Measurements from ENCODE around the gene KLF9. TPM values are rescaled to one million over a fixed set of nuclear protein-coding genes. Genes with fewer than 3 reads are reported as not detected.

KLF9 gene
- total RNA-seq, 2 experiments from 2014 or later: 1.9 to 2.3 TPM

DNA sequence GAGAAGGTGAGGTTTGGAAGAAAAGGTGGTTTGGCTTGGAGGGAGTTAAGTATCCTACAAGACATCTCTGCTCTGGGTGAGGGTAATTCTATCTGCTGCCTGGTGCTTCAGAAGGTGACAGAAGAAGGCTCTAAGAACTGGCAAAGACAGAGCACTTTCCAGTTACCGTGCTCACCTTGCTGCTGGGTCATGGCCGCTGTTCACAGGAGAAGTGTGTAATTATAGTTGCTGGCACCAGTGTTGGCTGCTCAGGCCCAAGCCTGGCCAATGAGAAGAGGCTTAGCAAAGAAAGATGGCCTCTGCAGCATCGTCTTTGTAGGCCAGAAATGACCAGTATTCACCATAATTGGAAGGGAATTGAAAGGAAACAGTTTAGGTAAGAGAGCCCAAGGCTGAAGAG lies 37.9 kb upstream of the KLF9 start:
- intact Hi-C loops (cut with micrococcal nuclease; ENCODE audit: unreplicated experiment): no loop called here
- Histone ChIP-seq H3K9me2 (ENCODE audit: insufficient read depth, low read length) (no peaks in the 10 kb centered on the region), H3K36me3 (ENCODE audit: insufficient read depth, low read length) (no peaks in the 10 kb centered on the region), H3K4me3 (ENCODE audit: low read depth, low read length, poor library complexity, severe bottlenecking) (no peak overlapping the region), H3K79me2 (ENCODE audit: insufficient read depth, low read depth, low read length) (no peaks in the 10 kb centered on the region), H2AFZ (ENCODE audit: low read length) (no peak overlapping the region), H4K20me1 (ENCODE audit: insufficient read depth, low read length) (no peaks in the 10 kb centered on the region), H3K4me2 (ENCODE audit: low read length) (no peak overlapping the region), H3K27ac (ENCODE audit: low read depth, low read length, poor library complexity, severe bottlenecking) (no peak overlapping the region), H3K4me1 (ENCODE audit: insufficient read depth, low read length, poor library complexity, severe bottlenecking) (no peaks in the 10 kb centered on the region), H3K9me3 (ENCODE audit: low read length) (no peaks in the 10 kb centered on the region)
- DNase-seq (ENCODE audit: low spot score): no peak
- ChIA-PET POLR2A (no interaction called here), CTCF (ENCODE audit: unreplicated experiment) (no interaction called here)
- TF ChIP-seq EZH2phosphoT487 (IDR thresholded peaks at IDR 0.05; ENCODE audit: borderline replicate concordance, low read depth, low read length): no peak
- TF ChIP-seq, protein P1, sequence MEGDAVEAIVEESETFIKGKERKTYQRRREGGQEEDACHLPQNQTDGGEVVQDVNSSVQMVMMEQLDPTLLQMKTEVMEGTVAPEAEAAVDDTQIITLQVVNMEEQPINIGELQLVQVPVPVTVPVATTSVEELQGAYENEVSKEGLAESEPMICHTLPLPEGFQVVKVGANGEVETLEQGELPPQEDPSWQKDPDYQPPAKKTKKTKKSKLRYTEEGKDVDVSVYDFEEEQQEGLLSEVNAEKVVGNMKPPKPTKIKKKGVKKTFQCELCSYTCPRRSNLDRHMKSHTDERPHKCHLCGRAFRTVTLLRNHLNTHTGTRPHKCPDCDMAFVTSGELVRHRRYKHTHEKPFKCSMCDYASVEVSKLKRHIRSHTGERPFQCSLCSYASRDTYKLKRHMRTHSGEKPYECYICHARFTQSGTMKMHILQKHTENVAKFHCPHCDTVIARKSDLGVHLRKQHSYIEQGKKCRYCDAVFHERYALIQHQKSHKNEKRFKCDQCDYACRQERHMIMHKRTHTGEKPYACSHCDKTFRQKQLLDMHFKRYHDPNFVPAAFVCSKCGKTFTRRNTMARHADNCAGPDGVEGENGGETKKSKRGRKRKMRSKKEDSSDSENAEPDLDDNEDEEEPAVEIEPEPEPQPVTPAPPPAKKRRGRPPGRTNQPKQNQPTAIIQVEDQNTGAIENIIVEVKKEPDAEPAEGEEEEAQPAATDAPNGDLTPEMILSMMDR (conservative IDR thresholded peaks at IDR 0.05; ENCODE audit: low read length): no peak
- BruUV-seq (replicated peaks): no TSS peak

DNA sequence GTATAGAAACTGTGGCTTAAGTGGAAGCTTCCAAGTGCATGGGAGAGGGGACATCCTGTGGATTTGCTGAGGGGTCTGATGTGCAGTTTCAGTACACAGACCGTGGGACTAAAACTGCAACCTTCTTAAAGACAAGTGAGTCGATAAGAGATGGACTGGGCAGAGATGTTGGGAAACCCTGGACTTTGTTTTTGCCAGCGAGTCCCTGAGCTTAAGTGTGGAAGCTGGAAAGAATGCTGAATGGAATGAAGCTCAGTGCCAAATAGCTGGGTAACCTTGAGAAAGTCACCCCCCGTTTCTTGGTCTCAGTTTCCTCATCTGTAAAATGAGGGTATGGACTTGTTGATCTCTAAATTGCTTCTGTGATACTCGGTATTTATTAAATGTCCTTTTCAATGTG lies 37.3 kb upstream of the KLF9 start:
- intact Hi-C loops (cut with micrococcal nuclease; ENCODE audit: unreplicated experiment): no loop called here
- no peak overlapping the region for H2AFZ ChIP-seq (ENCODE audit: low read length)
- POLR2A ChIA-PET: interaction anchor here (0.8 kb wide), 1 partner anchor 86 kb away, joined by 4 read pairs; no protein-coding TSS in a partner anchor

DNA sequence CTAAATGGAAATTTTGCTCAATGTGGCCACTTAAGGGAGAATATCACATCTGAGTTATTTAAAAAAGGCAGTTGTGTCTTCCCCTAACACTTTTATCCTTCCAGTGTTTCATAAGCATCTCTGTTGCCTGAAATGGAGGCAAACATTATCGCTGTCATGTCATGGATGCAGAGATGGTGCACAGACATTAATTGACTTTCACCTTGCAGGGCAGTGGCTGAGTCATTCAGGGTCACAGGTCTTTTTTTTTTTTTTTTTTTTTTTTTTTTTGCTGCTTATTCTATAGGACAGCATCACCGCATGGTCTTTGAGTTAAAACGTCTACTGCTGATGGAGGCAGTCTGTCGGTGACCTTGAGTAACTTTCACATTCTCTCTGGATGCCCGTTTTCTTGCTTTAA lies 36.3 kb upstream of the KLF9 start:
- Histone ChIP-seq H2AFZ (ENCODE audit: low read length) (no peak overlapping the region), H3K4me2 (ENCODE audit: low read length) (no peak overlapping the region), H3K9me2 (ENCODE audit: insufficient read depth, low read length) (no peaks in the 10 kb centered on the region), H3K79me2 (ENCODE audit: insufficient read depth, low read depth, low read length) (no peaks in the 10 kb centered on the region), H3K36me3 (ENCODE audit: insufficient read depth, low read length) (no peaks in the 10 kb centered on the region), H4K20me1 (ENCODE audit: insufficient read depth, low read length) (no peaks in the 10 kb centered on the region), H3K4me1 (ENCODE audit: insufficient read depth, low read length, poor library complexity, severe bottlenecking) (no peaks in the 10 kb centered on the region), H3K4me3 (ENCODE audit: low read depth, low read length, poor library complexity, severe bottlenecking) (no peak overlapping the region), H3K9me3 (ENCODE audit: low read length) (no peaks in the 10 kb centered on the region), H3K27ac (ENCODE audit: low read depth, low read length, poor library complexity, severe bottlenecking) (no peak overlapping the region)
- POLR2A ChIA-PET: interaction anchor here (0.7 kb wide), 1 partner anchor 506 kb away, joined by 3 read pairs; no protein-coding TSS in a partner anchor
- intact Hi-C loops (cut with micrococcal nuclease; ENCODE audit: unreplicated experiment): no loop called here
- no TSS peak for BruUV-seq (replicated peaks)
- TF ChIP-seq, protein P1 (conservative IDR thresholded peaks at IDR 0.05; ENCODE audit: low read length): no peak
- no peak for TF ChIP-seq EZH2phosphoT487 (IDR thresholded peaks at IDR 0.05; ENCODE audit: borderline replicate concordance, low read depth, low read length)
- no peak for DNase-seq (ENCODE audit: low spot score)
- CTCF ChIA-PET (ENCODE audit: unreplicated experiment): no interaction called here

More for the DNA sequence above, 37.3 kb upstream of the KLF9 start:
- H3K4me3 ChIP-seq (ENCODE audit: low read depth, low read length, poor library complexity, severe bottlenecking): no peak overlapping the region
- no peak overlapping the region for H3K4me2 ChIP-seq (ENCODE audit: low read length)
- no peaks in the 10 kb centered on the region for H3K79me2 ChIP-seq (ENCODE audit: insufficient read depth, low read depth, low read length)
- no TSS peak for BruUV-seq (replicated peaks)
- H4K20me1 ChIP-seq (ENCODE audit: insufficient read depth, low read length): no peaks in the 10 kb centered on the region
- no peaks in the 10 kb centered on the region for H3K9me3 ChIP-seq (ENCODE audit: low read length)
- H3K4me1 ChIP-seq (ENCODE audit: insufficient read depth, low read length, poor library complexity, severe bottlenecking): no peaks in the 10 kb centered on the region
- H3K36me3 ChIP-seq (ENCODE audit: insufficient read depth, low read length): no peaks in the 10 kb centered on the region
- no peak overlapping the region for H3K27ac ChIP-seq (ENCODE audit: low read depth, low read length, poor library complexity, severe bottlenecking)
- DNase-seq (ENCODE audit: low spot score): no peak
- CTCF ChIA-PET (ENCODE audit: unreplicated experiment): no interaction called here
- H3K9me2 ChIP-seq (ENCODE audit: insufficient read depth, low read length): no peaks in the 10 kb centered on the region
- no peak for TF ChIP-seq EZH2phosphoT487 (IDR thresholded peaks at IDR 0.05; ENCODE audit: borderline replicate concordance, low read depth, low read length)
- TF ChIP-seq, protein P1 (conservative IDR thresholded peaks at IDR 0.05; ENCODE audit: low read length): no peak

All from OCI-LY7 (cell line).